NCI-H1092 treated with DMSO at 0.1 percent for 48 hours (cell line): Measurements from ENCODE around the gene ZNF682.
"Not testable (repeated sequence)": the region's sequence is repeated elsewhere in the genome, so short reads cannot be mapped to it uniquely, and the experiment has no call there.

Experiments used
- DNase-seq: peaks from one replicate; lab custom pipeline; 2025; lab: John Stamatoyannopoulos, UW

Gene ZNF682

DNA sequence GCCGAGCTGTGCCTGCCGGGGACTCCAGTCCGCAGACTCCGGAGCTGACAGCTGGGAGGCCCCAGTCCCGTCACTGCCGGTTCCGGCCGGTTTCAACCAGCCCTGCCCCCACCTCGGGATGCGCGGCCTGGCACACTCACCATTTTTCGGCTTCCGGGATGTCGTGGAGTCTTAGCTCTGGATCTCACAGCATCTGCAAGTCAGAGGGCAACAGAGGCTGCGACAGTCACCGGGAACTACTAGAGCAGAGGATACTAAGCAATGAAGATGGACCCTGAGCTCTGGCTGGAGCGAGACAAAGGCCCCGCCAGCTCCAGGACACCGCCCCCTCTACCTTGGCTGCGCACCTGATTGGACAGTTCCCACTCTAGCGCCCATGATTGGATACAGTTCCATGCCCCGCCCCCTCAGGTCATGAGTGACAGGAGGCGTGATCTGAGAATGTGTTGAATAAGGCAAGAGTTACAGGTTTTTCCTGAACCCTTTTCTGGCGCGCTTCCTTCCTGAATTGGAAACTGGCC, at the start of gene ZNF682:
ZNF682 (minus strand) TSS at position 303 of the 521 bp plus-strand sequence; CDS start at position 143, 160 bp downstream.
- peak; percentile 91 for DNase-seq

DNA sequence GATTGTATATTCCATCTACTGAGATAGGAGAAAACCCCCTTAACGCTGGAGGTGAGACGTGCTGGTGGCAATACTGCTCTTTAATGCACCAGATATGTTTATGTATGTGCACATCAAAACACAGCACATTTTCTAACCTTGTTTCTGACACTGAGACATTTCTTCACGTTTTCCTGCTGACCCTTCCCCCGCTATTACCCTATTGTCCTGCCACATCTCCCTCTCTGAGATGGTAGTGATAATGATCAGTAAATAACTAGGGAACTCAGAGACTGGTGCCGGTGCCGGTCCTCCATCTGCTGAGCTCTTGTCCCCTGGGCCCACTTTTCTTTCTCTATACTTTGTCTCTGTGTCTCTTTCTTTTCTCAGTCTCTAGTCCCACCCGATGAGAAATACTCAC, 43.6 kb upstream of the ZNF682 start:
- not testable (repeated sequence) for DNase-seq

DNA sequence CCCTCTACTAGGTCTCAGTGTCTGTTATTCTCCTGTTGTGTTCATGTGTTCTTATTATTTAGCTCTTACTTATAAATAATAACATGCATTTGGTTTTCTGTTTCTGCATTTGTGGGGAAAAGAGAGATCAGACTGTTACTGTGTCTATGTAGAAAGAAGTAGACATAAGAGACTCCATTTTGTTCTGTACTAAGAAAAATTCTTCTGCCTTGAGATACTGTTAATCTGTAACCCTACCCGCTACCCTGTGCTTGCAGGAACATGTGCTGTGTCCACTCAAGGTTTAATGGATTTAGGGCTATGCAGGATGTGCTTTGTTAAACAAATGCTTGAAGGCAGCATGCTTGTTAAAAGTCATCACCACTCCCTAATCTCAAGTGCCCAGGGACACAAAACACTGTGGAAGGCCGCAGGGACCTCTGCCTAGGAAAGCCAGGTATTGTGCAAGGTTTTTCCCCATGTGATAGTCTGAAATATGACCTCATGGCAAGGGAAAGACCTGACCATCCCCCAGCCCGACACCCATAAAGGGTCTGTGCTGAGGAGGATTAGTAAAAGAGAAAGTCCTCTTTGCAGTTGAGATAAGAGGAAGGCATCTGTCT, 43.0 kb upstream of the ZNF682 start:
- DNase-seq: peak; percentile 3

DNA sequence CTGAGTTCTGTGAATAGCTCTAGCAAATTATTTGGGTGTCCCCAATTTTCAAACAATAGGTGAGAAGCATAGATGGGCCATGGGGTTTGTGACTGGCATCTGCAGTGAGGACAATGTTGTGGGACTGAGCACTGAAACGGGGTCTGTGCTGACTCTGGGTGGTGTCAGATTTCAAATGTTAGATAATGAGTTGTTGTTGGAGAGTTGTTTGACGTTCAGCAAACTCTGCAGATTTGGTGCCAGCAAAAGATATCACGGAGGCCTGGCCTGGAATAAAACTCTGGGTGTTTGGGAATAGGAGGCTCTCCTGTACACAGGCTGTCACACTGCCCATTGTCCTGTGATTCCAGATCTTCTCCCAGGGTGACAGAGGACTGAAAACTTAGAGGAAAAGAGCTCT, 41.4 kb upstream of the ZNF682 start:
- DNase-seq: no peak

DNA sequence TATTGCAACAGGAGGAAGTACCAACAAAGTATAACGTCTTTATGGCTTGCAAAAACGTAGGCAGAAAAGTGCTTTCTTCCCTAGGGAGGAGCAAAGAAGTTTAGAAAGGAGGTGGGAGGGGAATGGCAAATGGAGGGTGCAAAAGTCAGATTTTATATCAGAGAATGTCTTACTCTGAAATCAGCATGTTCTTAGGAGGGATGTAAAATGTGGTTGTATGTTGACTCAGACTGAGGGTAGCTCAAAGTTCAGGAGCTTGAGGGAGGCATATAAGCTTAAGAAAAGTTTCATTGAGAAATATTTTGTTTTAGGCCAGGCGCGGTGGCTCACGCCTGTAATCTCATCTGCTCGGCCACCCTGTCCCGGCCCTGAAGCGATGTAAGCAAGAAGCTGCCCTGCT, 40.2 kb upstream of the ZNF682 start:
- no peak for DNase-seq

DNA sequence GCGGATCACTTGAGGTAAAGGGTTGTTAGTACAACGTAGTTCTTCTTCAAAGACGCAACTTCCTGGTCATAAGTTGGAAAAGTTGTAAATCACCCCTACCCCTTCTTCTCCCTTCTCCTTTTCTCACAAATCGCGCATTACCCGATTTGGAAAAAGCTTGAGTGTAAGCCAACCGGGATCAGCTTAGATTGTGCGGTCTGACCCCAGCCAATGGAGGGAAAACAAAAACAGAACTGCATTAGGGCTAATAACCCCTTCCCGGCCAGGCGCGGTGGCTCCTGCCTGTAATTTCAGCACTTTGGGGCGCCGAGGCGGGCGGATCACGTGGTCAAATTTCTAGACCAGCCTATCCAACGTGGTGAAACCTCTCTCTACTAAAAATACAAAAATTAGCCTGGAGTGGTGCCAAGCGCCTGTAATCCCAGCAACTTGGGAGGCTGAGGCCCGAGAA, 39.3 kb upstream of the ZNF682 start:
- DNase-seq: peak; percentile 1

DNA sequence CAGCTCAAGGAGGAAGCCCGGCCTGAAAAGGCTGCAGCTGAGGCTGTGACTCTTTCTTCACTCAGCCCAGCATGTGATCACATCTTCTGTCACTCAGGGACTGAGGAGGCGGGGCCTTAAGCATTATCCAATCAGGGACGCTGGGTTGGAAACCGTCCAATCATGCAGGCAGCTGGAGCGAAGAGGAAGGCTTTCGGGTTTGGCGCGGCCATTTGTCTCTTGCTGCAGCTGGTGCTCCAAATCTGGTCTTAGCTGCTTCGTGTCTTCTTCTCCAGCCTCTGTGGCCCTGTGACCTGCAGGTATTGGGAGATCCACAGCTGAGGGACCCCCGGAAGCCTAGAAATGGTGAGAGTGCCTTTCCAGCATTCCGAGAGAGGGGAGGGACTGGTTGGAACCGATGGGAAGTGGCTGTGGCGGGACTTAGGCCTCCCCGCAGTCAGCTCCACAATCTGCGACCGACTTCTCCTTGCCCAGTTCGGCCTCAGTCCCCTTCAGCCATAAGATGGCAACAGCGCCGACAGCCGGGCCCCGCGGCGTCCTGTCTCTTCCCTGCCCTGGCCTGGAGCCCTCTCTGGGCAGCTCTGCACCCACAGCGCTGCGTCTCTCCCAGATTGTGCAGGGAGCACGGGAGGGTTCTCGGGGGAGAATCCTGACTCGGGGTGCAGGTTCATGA, 38.6 kb upstream of the ZNF682 start, which contains the start of gene ZNF90:
ZNF90 (plus strand) TSS at position 210 of the 673 bp plus-strand sequence; CDS start at position 343, 133 bp downstream.
- DNase-seq: peak; percentile 84

DNA sequence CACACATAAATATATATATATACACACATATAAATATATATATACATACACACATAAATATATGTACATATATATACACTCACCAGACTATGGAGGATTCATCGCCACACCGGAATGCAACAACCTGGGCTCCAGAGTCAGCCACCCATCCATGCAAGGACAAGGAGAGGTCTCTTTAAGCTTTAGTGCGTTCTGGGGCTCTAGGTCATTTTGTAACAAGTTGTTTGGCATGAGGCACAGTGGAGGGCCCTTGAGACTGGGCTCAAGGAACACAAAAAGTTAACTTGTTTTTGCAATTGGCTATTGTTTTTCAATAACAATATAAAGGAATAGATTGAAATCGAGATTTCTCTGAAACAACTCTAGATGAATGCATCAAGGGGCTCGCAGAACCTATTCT, 33.6 kb upstream of the ZNF682 start:
- DNase-seq: no peak

DNA sequence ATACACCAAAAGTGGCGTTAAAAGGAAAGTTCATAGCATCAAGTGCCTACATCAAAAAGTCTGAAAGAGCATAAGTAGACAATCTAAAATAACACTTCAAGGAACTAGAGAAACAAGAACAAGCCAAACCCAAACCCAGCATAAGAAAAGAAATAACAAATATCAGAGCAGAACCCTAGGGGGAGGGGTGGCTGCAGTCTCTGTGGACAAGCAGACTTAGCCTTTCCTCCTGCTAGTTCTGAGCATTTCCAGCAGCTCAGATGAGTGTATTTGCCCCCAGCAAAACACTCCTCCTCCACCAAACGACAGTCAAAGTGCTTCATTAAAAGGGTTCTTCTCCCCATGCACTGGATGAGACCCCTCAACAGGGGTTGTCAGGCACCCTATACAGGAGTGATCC, 31.4 kb upstream of the ZNF682 start:
- no peak for DNase-seq

DNA sequence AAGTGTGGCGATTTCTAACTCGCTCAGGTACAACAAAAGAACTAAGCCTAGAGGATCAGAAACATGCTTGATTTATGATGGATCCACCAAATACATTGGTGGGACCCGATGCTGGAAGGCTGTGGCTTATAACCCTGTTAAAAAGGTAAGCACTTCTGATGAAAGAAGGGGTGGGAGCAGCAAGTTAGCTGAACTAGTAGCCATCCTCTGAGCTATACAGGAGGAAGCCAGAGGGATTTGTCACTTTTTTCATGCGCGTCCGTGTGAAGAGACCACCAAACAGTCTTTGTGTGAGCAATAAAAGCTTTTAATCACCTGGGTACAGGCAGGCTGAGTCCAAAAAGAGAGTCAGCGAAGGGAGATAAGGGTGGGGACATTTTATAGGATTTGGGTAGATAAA, 29.3 kb upstream of the ZNF682 start:
- DNase-seq: not testable (repeated sequence)

DNA sequence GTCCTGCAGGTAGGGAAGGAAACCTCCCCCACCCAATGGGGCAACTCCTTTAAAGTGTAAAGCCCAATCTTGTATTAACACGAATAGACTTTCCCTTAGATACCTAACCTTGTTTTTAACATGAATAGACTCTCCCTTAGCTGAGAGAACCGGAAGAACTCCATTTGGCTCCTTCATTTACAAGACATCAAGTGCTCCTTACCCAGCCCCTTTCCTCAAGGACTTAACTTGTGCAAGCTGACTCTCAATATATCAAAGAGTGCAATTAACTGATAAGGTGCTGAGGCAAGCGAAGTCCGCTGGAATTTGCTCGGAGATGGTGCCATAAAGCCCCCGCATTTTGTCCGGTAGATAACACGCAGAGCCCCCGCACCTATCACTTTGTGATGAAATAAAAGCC, 28.6 kb upstream of the ZNF682 start:
- DNase-seq: no peak

DNA sequence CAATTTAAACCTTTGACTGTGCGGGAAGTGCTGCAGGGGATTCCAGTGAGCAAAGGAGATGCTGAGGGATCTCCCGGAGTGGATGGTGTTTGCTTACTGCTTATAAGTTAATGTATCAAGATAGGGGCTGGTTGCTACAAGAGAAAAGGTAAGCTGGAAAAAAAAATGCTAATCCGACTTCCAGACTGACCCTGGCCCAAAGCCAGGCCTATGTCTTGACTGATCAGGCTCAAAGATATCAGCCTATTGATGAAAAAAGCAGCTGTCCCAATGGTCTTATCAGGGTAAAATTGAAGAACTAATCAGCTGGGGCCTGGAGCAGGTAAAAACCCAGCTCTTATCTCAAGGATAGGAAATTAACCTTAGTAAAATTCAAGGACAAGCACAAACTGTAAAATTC, 27.6 kb upstream of the ZNF682 start:
- DNase-seq: no peak

DNA sequence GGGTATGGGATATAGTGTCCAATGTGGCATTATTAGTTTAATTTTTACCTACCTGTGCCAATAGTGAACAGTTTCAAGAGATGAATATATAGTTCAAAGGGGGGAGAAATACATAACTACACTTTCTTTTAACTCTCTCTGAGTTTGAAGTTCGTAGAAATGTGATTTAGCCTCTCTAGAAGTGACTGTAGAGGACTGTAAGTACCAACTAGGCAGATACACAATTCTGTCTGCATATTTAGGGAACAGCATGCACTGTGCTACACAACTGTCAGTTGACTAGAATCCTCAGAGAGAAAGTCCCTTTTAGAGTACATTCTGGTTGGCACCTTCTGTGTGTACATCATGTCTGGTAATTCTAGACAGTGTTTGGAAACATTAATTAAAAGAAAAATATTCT, 21.0 kb upstream of the ZNF682 start:
- DNase-seq: no peak

DNA sequence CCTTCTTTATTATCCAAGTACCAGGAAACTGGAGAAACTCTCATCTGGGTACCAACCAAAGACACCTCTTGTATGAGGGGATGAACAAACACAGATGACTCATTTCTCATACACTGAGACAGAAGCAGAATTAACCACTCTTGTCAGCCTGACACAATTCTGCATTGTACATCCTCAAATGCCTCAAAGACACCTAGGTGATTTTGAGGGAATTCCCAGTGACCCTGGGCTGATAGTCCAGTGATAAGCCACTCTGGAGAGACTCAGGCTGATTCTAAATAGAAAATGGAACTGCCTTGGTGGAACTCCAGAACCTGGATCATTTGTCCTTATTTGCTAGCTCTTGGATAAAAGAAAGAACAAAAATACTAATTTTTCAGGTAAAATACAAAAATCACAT, 19.4 kb upstream of the ZNF682 start:
- DNase-seq: not testable (repeated sequence)

DNA sequence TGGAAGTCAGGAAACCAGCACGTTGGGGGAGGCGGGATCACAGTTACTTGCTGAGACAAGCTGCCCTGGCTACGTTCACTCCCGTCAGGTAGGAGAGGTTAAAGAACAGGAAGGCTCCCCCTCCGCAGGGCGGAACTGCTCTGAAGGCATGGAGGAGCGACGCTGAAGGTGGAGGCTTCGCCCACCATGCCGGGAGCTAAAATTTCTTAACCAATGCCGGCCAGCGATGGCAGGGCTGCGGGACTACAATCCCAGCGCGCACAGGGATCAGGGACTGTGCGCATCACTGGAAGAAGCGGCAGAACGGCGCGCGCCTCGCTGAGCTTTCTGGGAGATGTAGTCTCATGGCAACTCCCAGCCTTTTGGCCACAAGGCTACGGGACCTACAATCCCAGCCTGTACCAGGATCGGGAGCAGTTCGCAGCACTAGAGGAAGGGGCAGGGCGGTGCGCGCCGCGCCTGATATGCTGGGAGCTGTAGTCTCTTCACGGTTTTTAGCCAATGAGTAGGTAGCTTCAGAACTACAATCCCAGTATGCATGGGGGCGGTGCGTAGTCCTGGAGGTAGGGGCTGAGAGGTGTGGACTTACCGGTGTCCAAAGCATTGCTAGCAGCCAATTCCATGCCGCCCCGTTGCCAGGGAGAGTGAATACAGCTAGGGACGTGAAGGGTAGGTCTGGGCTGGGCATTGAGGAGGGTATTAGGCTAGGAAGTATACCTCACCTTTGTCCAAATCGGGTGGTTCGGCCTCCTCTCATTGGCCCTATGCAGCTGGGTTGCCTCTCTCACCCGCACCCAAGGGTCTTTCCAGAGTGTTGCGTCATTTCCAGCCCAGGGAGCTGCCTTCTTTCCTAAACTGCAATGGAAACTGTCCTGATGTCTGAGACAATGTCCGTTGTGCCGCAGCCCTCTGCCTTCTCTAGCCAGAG, 12.8 kb upstream of the ZNF682 start:
- peak; percentile 95 for DNase-seq

DNA sequence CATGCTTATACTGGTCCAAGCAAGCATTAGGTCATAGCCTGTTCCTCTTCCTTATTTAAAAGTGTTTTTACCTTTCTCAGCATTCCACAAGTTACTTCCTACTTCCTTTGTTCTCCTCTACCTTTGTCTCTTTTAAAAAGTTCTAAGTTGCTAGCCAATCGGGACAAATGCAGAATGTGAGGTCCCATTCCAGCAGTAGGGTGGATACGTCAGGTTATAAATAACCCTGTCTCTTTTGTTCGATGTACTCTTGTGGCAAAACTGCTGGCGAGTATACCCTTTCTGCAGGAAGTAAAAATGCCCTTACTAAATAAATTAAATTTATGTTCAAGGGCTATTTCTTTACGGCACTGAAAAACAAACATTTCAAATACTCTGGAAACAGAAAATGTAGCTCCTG, 6.4 kb upstream of the ZNF682 start:
- DNase-seq: not testable (repeated sequence)

DNA sequence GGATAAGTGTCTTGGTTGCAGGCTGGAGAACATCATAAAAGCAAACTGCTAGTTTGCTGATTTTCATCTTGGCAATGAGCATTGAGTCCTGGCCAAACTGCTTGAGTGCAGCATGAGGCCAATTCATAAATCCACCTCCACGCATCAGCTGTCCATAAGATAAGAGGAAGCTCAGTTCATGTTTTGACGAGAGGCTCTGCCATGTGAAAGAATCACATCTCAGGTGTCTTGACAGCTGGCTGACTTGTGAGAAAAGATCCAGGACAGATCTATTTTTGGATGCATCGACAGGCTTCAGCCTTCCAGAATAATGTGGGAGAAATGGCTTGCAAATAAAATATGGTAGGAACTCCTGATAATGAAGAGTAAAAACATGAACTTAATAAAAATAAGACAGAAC, 5.4 kb upstream of the ZNF682 start:
- no peak for DNase-seq

DNA sequence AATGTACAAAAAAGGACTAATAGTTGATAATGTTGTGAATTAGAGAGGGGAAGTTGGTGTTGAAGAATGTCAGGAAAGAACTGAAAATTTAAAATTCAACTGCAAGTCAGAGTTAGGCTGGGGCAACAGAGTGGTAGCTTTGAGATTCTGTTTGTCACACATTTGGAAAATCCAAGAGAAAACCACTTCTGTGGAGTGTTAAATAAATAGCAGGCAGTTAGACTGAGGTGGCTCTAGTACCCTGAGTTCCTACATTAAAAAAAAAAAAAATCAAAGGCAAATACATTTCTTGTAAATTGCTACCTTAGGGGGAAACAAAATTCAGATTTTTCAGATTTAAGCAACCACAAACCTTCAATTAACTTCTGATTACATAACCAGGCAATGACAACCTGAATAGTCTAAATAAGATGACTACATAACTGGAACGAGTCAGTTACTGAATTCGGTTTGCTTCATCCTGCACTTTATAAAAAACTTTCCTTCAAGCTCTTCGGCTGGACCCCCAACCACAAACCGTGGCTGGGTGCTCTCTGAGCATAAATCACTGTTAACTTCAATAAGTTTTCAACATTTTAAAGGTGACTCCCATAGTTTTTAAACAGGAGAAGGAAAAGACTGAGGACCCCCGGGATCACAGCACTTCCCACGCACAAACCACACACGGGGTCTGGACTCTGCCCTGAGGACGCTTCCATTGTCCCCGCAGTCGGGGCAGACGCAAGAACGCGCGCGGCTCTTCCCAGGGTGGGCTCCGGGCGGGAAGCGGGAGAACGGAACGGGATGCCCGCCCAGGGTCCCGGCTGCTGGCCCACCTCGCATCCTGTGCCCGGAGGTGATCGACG, 725 bp downstream of the ZNF682 start:
- DNase-seq: peak; percentile 50

DNA sequence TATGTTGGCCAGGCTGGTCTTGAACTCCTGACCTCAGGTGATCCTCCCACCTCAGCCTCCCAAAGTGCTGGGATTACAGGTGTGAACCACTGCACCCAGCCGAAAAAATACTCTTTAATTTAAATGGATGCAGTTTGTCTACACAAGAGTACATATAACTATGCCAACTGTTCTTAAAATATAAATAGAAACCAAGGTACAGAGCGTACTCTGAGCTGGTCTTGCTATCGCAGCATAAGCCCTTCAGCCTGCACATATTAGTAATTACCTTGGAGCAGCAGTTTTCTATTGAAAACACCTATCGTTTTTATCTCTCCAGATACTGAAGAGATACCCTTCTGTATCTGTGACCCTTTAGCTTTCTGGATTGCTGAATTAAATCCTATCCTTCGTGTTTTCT, 3.4 kb downstream of the ZNF682 start:
- DNase-seq: no peak

DNA sequence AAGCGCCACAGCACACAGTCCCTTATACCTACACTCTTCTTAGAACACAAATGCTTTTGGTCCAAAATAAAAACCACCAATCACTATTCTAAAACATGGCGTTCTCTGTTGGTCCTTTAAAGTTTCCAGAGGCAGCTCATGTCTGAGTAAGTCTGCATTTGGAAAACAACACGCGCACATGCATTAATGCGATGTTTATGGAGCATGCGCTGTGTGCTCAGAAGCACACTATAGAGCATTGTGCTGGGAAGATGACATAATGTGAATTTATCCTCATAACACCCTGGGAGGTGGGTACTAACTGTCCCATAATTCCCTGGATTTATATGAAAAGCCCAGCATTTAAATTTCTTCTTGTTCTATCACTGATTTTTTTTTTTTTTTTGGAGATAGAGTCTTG, 10.7 kb downstream of the ZNF682 start:
- no peak for DNase-seq

DNA sequence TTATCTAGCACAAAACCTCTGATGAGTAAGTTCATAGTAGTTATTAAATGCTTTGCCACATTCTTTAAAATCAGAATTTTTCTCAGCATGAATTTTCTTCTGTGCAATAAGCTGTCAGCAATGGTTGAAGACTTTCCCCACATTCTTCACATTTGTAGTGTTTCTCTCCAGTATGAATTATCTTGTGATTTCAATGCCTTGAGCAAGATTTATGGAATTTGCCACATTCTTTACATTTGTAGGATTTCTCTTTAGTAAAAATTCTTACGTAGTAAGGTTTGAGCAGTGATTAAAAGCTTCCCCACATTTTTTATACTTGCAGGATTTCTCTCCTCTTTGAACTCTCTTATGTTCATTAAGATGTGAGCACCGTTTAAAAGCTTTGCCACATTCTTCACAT, 33.6 kb downstream of the ZNF682 start:
- DNase-seq: no peak
